Measurements from ENCODE around the gene OR13J1.
"Not testable (repeated sequence)": the region's sequence is repeated elsewhere in the genome, so short reads cannot be mapped to it uniquely, and the experiment has no call there.

The OR13J1 gene

GRCh38 chr9:35870351-35870923, at the start of gene OR13J1:
OR13J1 (minus strand) TSS chr9:35870401; CDS start chr9:35870401, 0 bp downstream.
- no peak for DNase-seq (ENCODE audit: low spot score)

- DNase-seq (ENCODE audit: low spot score), result no peak
Observed at GRCh38 chr9:35919212-35920008, 49.2 kb upstream of the OR13J1 start.

GRCh38 chr9:35918780-35919179, 48.6 kb upstream of the OR13J1 start:
- DNase-seq (ENCODE audit: low spot score), result no peak

GRCh38 chr9:35917261-35917660, 47.1 kb upstream of the OR13J1 start:
- DNase-seq (ENCODE audit: low spot score), result no peak

GRCh38 chr9:35915681-35916294, 45.6 kb upstream of the OR13J1 start:
- no peak for DNase-seq (ENCODE audit: low spot score)

GRCh38 chr9:35914301-35914807, 44.2 kb upstream of the OR13J1 start:
- no peak for DNase-seq (ENCODE audit: low spot score)

- not testable (repeated sequence) for DNase-seq (ENCODE audit: low spot score)
Observed at GRCh38 chr9:35913429-35913828, 43.2 kb upstream of the OR13J1 start.

- no peak for DNase-seq (ENCODE audit: low spot score)
Observed at GRCh38 chr9:35912791-35913400, 42.7 kb upstream of the OR13J1 start.

GRCh38 chr9:35911690-35912089, 41.5 kb upstream of the OR13J1 start:
- no peak for DNase-seq (ENCODE audit: low spot score)

GRCh38 chr9:35910613-35911359, 40.6 kb upstream of the OR13J1 start:
- peak; percentile 62 for DNase-seq (ENCODE audit: low spot score)

- DNase-seq (ENCODE audit: low spot score), result no peak
Observed at GRCh38 chr9:35909687-35910612, 39.7 kb upstream of the OR13J1 start.

GRCh38 chr9:35909274-35909673, 39.1 kb upstream of the OR13J1 start, which contains the start of gene SPAAR:
SPAAR (plus strand) TSS chr9:35909490; CDS start chr9:35910464, 974 bp downstream.
- DNase-seq (ENCODE audit: low spot score), result no peak

GRCh38 chr9:35908504-35909125, 38.4 kb upstream of the OR13J1 start:
- no peak for DNase-seq (ENCODE audit: low spot score)

GRCh38 chr9:35907711-35908503, 37.7 kb upstream of the OR13J1 start:
- DNase-seq (ENCODE audit: low spot score), result no peak

- DNase-seq (ENCODE audit: low spot score), result no peak
Observed at GRCh38 chr9:35906923-35907699, 36.9 kb upstream of the OR13J1 start.

GRCh38 chr9:35905912-35906679, 35.9 kb upstream of the OR13J1 start, which contains the start of gene HRCT1:
HRCT1 (plus strand) TSS chr9:35906202; CDS start chr9:35906288, 86 bp downstream.
- DNase-seq (ENCODE audit: low spot score), result no peak

GRCh38 chr9:35905051-35905781, 35.0 kb upstream of the OR13J1 start:
- DNase-seq (ENCODE audit: low spot score), result no peak
